Measurements from ENCODE around the gene C13orf46.

C13orf46 gene

DNA sequence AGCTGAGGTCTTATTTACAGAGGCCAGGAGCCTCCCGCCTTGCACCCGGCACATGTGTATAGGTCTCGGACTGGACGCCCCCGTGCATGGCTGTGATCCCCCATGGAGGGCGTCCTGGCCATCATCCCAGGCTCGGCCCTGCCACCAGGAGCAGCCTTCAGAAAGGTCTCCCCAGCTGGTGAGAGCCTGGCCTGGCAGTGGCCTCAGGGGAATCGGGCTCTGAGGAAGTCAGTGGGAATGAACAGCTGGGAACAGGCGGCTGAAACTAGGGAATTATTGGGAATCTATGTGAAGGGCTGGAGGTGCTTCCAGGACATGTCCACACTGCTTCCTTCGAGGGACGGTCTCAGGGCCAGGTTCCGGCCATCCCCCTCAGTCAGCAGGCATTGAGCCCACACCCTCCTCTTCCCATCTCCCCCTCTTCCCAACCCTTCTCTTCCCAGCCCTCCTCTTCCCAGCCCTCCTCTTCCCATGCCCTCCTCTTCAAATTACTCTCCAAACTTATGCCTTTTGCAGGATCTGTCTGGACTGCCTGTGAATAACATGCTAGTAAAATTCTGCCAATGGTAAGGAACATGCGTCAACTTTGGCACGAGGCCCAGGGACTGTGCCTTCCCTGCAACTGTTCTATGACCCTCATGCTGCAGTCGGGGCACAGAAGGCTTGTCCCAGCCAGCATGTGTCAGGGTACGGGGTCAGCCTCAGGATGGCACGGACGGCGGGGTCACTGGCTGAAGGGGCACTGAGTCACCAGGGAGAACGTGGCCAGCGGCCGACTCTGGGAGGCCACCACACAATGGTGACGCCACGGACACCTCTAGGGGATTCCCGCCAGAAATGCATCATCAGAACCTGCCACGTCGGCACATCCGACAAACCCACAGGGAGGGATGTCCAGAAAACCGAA is 24.2 kb upstream of the C13orf46 start:
- no peak for DNase-seq (ENCODE audit: low read depth)
- no peak overlapping the region for H3K4me3 ChIP-seq (ENCODE audit: low read depth, low read length)
- TF ChIP-seq, protein P1, sequence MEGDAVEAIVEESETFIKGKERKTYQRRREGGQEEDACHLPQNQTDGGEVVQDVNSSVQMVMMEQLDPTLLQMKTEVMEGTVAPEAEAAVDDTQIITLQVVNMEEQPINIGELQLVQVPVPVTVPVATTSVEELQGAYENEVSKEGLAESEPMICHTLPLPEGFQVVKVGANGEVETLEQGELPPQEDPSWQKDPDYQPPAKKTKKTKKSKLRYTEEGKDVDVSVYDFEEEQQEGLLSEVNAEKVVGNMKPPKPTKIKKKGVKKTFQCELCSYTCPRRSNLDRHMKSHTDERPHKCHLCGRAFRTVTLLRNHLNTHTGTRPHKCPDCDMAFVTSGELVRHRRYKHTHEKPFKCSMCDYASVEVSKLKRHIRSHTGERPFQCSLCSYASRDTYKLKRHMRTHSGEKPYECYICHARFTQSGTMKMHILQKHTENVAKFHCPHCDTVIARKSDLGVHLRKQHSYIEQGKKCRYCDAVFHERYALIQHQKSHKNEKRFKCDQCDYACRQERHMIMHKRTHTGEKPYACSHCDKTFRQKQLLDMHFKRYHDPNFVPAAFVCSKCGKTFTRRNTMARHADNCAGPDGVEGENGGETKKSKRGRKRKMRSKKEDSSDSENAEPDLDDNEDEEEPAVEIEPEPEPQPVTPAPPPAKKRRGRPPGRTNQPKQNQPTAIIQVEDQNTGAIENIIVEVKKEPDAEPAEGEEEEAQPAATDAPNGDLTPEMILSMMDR (IDR thresholded peaks at IDR 0.05; ENCODE audit: control insufficient read depth, extremely low read depth, insufficient read depth) = no peak

- TF ChIP-seq, protein P1 (IDR thresholded peaks at IDR 0.05; ENCODE audit: control insufficient read depth, extremely low read depth, insufficient read depth) = no peak
- no peak for DNase-seq (ENCODE audit: low read depth)
- no peak overlapping the region for H3K4me3 ChIP-seq (ENCODE audit: low read depth, low read length)
These were observed 23.3 kb upstream of the C13orf46 start for GRCh38 chr13:113996912-113997745.

GRCh38 chr13:113996081-113996911 is 22.4 kb upstream of the C13orf46 start:
- H3K4me3 ChIP-seq (ENCODE audit: low read depth, low read length) = no peak overlapping the region
- TF ChIP-seq, protein P1 (IDR thresholded peaks at IDR 0.05; ENCODE audit: control insufficient read depth, extremely low read depth, insufficient read depth) = no peak
- DNase-seq (ENCODE audit: low read depth) = no peak

DNA sequence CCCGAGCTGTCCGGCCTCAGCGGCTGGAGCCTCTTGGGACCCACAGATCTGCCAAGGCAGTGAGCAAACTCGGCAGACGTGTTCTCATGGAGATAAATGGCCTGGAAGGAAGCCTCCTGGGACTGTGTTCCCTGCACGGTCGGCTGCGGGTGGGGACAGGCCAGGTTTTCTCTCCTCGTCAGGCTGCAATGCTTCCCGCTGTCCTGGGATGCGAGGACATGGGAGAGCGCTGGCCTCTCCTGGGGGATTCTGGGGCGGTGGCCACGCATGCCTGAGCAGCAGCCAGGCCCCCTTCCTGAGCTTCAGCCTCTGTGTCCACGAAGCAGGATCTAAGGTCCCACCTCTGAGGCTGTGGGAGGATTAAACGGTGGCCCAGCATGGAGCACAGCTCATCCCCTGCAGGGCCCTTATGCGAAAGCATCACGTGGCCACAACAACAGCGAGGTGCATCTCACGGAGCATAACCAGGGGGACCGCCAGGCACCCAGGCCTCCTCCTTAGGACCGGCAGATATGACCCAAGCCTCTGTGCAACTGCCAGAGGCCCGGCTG is 21.2 kb upstream of the C13orf46 start:
- no peak for DNase-seq (ENCODE audit: low read depth)
- TF ChIP-seq, protein P1 (IDR thresholded peaks at IDR 0.05; ENCODE audit: control insufficient read depth, extremely low read depth, insufficient read depth) = no peak
- H3K4me3 ChIP-seq (ENCODE audit: low read depth, low read length) = no peak overlapping the region

DNA sequence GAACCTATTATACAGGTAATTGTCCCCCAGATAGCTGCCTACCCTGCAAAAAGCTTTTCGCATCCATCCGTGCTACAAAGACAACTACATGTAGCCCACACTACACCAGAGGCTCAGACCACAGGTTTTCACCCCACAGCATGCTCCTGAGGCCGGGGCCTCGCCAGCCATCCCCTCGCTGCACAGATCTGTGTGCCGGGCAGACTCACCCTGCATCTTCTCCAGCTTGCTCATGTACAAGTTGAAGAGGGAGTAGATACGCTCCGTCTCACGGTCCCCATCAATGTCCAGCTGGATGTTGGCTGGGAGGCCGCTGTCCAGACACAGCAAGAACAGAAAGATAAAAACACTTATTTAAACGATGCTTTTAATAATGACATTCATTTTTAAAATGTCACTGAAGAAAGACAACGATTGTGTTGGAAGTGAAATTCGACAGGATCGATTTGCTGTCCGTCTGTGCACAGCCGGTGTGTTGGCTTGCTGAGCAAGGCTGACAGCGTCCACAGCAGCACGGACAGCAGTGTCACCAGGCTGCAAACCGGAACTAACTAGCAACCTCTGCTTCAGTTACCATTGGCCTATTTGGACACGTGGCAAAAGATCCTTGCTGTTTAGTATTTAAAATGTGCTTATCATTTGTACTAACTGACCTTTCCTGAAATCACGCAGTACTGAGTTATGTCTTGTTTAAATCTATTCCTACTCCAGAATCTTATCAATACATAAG is 18.6 kb upstream of the C13orf46 start:
- H3K4me3 ChIP-seq (ENCODE audit: low read depth, low read length) = peak overlapping the region; percentile 58
- peak; percentile 58 for DNase-seq (ENCODE audit: low read depth)
- TF ChIP-seq, protein P1 (IDR thresholded peaks at IDR 0.05; ENCODE audit: control insufficient read depth, extremely low read depth, insufficient read depth) = no peak

Measured in LNCaP clone FGC (cell line).